ENCODE results near the gene AFG3L2. TPM values are rescaled to one million over a fixed set of nuclear protein-coding genes. Genes with fewer than 3 reads are reported as not detected.

AFG3L2 gene
- total and polyA plus RNA-seq, 10 donors: 16.0 to 42.4 (median 33.9) TPM

GRCh38 chr18:12342661-12343060 lies 34.4 kb downstream of the AFG3L2 start:
- H3K27me3 ChIP-seq (replicated peaks in 1 of 7): no peaks in the 10 kb centered on the region
- H3K27ac ChIP-seq: no peak overlapping the region
- H3K4me3 ChIP-seq: no peak overlapping the region
- no peaks in the 10 kb centered on the region for H3K9me3 ChIP-seq
- intact Hi-C loops (cut with DNase I; ENCODE audit: low total_unique reads): no loop called here
- peaks cover 2 to 100% (median 80%) of the 10 kb centered on the region in 6 donors for H3K36me3 ChIP-seq
- no peaks in the 10 kb centered on the region for H3K4me1 ChIP-seq
- TF ChIP-seq, protein P1, sequence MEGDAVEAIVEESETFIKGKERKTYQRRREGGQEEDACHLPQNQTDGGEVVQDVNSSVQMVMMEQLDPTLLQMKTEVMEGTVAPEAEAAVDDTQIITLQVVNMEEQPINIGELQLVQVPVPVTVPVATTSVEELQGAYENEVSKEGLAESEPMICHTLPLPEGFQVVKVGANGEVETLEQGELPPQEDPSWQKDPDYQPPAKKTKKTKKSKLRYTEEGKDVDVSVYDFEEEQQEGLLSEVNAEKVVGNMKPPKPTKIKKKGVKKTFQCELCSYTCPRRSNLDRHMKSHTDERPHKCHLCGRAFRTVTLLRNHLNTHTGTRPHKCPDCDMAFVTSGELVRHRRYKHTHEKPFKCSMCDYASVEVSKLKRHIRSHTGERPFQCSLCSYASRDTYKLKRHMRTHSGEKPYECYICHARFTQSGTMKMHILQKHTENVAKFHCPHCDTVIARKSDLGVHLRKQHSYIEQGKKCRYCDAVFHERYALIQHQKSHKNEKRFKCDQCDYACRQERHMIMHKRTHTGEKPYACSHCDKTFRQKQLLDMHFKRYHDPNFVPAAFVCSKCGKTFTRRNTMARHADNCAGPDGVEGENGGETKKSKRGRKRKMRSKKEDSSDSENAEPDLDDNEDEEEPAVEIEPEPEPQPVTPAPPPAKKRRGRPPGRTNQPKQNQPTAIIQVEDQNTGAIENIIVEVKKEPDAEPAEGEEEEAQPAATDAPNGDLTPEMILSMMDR (IDR thresholded peaks at IDR 0.05 in 8 of 11, conservative IDR thresholded peaks at IDR 0.05 in 3 of 11): no peak
- TF ChIP-seq POLR2A (IDR thresholded peaks at IDR 0.05) (no peak), POLR2AphosphoS5 (IDR thresholded peaks at IDR 0.05) (no peak)
- no peak for DNase-seq
- WGBS, 5 donors: 95 to 98% (median 95%) methylated on average over 4 of the region's 4 CpGs

DNA sequence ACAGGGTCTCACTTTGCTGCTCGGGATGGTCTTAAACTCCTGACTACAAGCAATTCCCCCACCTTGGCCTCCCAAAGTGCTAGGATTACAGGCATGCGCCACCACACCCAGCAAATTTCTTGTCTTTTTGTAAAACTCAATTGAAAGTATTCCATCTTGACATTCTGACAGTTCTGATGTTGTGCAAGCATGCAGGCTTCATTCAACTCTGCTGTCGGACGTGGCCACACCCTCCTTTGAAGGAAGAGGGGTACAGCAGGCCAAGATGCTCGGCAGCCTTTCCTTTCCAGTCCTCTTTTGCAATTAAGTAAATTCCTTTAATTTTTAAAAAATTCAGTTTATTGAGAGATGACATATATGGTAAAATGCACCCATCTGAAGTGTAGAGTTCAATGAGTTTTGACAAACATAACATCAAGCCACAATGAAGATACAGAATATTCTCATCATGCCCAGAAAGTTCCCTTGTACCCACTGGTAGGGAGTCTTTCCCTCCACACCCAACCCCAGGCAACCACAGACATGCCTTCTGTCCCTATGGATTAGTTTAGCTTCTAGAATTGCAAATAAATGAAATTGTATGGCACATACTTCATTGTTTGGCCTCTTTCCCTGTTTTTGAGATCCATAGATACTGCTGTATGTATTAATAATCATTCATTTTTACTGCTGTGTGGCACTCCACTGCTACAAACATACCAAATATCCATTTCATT lies 35.9 kb downstream of the AFG3L2 start:
- WGBS, 5 donors: 74 to 93% (median 91%) methylated on average over 5 of the region's 5 CpGs
- H3K36me3 ChIP-seq: peaks cover 2 to 100% (median 76%) of the 10 kb centered on the region in 6 donors

DNA sequence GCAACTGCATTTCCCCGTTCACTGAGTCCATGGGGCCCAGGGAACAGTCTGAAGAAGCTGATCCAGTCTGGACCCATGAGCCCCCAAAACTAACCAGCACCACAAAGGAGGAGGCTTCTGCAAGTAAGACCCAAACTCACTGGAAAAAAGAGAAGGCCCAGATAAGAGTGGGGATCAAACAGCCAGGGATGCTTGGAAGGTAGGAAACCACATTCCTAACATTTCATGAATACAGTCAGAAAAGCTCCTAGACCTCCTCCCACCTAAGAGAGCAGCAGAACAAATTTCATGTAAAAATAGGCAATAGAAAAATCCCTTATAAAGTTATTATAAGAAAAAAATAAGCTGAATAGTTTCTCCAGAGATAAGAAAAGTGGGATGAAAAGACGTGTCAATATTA lies 38.6 kb downstream of the AFG3L2 start:
- Histone ChIP-seq H3K4me1 (no peaks in the 10 kb centered on the region), H3K27ac (no peak overlapping the region), H3K9me3 (no peaks in the 10 kb centered on the region), H3K36me3 (peaks cover 2 to 100% (median 74%) of the 10 kb centered on the region in 6 donors), H3K27me3 (replicated peaks in 1 of 7) (no peaks in the 10 kb centered on the region), H3K4me3 (no peak overlapping the region)
- TF ChIP-seq POLR2A (IDR thresholded peaks at IDR 0.05) (no peak), POLR2AphosphoS5 (IDR thresholded peaks at IDR 0.05) (no peak)
- TF ChIP-seq, protein P1 (IDR thresholded peaks at IDR 0.05 in 8 of 11, conservative IDR thresholded peaks at IDR 0.05 in 3 of 11): no peak
- WGBS, 5 donors: 90 to 99% (median 94%) methylated on average over 2 of the region's 2 CpGs
- intact Hi-C loops (cut with DNase I; ENCODE audit: low total_unique reads): no loop called here
- DNase-seq: no peak

More for the DNA sequence above, 35.9 kb downstream of the AFG3L2 start:
- no peak overlapping the region for H3K4me3 ChIP-seq
- no peaks in the 10 kb centered on the region for H3K9me3 ChIP-seq
- no peak overlapping the region for H3K27ac ChIP-seq
- intact Hi-C loops (cut with DNase I; ENCODE audit: low total_unique reads): no loop called here
- no peaks in the 10 kb centered on the region for H3K4me1 ChIP-seq
- TF ChIP-seq POLR2A (IDR thresholded peaks at IDR 0.05): no peak
- no peak for TF ChIP-seq POLR2AphosphoS5 (IDR thresholded peaks at IDR 0.05)
- TF ChIP-seq, protein P1 (IDR thresholded peaks at IDR 0.05 in 8 of 11, conservative IDR thresholded peaks at IDR 0.05 in 3 of 11): no peak
- H3K27me3 ChIP-seq (replicated peaks in 1 of 7): no peaks in the 10 kb centered on the region
- no peak for DNase-seq

GRCh38 chr18:12336887-12337286 lies 40.1 kb downstream of the AFG3L2 start:
- Histone ChIP-seq H3K4me3 (no peak overlapping the region), H3K9me3 (no peaks in the 10 kb centered on the region), H3K4me1 (no peaks in the 10 kb centered on the region), H3K27ac (no peak overlapping the region), H3K27me3 (replicated peaks in 1 of 7) (no peaks in the 10 kb centered on the region), H3K36me3 (peaks cover 0 to 93% (median 59%) of the 10 kb centered on the region in 6 donors)
- no peak for DNase-seq
- intact Hi-C loops (cut with DNase I; ENCODE audit: low total_unique reads): no loop called here
- WGBS, 5 donors: 82 to 86% (median 84%) methylated on average over 6 of the region's 6 CpGs
- no peak for TF ChIP-seq POLR2A (IDR thresholded peaks at IDR 0.05)

Measured in spleen (tissue), 11 donors.